ENCODE results near the gene ZNF488. TPM values are rescaled to one million over a fixed set of nuclear protein-coding genes. Genes with fewer than 3 reads are reported as not detected.

Gene ZNF488
- total and polyA plus RNA-seq, 10 of the 15 experiments (the other 5 are each of a cell fraction or from before 2014, with no cell fraction given) = not detected

- TF ChIP-seq CUX1 (IDR thresholded peaks at IDR 0.05; ENCODE audit: insufficient replicate concordance, low read depth, low read length) (no peak), TCF3 (IDR thresholded peaks at IDR 0.05; ENCODE audit: borderline replicate concordance, insufficient read depth, low read depth, low read length) (no peak)
These were observed 18.0 kb upstream of the ZNF488 start (continued) for GRCh38 chr10:47401874-47402640.

- CTCF ChIA-PET = no interaction called here
- BruUV-seq (replicated peaks) = no TSS peak
- SMC1A ChIA-PET (ENCODE audit: uncharacterized antibody, unreplicated experiment) = no interaction called here
- ATAC-seq = no peak
- H3K4me3 ChIP-seq = no peak overlapping the region
- WGBS (ENCODE audit: insufficient coverage, insufficient replicate concordance, low lambda C conversion rate, missing lambda C conversion rate) = 10% methylated on average over 4 of the region's 4 CpGs
- no peaks in the 10 kb centered on the region for H3K79me2 ChIP-seq (ENCODE audit: control insufficient read depth, insufficient read depth, low read length)
- no peak overlapping the region for H3K9ac ChIP-seq (ENCODE audit: control insufficient read depth, insufficient read depth, low read length)
- H3K27ac ChIP-seq (ENCODE audit: control insufficient read depth, insufficient read depth) = no peak overlapping the region
- no peaks in the 10 kb centered on the region; a peak in 1 of 4 replicates for H3K27me3 ChIP-seq (replicated peaks in 1 of 2; ENCODE audit: control insufficient read depth in 2 of 2, insufficient read depth in 2 of 2, low read length in 1 of 2)
- RAD21 ChIA-PET (ENCODE audit: unreplicated experiment) = no interaction called here
- intact Hi-C loops (cut with micrococcal nuclease; ENCODE audit: unreplicated experiment) = no loop called here
- in situ Hi-C loops (cut with MboI) = no loop called here
- no peaks in the 10 kb centered on the region for H3K36me3 ChIP-seq (ENCODE audit: control insufficient read depth in 2 of 2, insufficient read depth in 2 of 2, low read length in 1 of 2)
- no peak for FAIRE-seq
- POLR2A ChIA-PET = no interaction called here
- no peaks in the 10 kb centered on the region for H3K4me1 ChIP-seq (ENCODE audit: control insufficient read depth, insufficient read depth, low read length)
- no peak for DNase-seq (ENCODE audit: low read depth, low spot score)
- no peaks in the 10 kb centered on the region; the same call in 2 of the 3 replicates for H3K9me3 ChIP-seq (replicated peaks; ENCODE audit: control insufficient read depth, insufficient read depth, low read length)
- no peak overlapping the region for H2AFZ ChIP-seq (ENCODE audit: control insufficient read depth, low read depth, low read length)
- no peak overlapping the region for H3K4me2 ChIP-seq (ENCODE audit: control insufficient read depth, insufficient read depth)
- no peaks in the 10 kb centered on the region for H4K20me1 ChIP-seq (ENCODE audit: control insufficient read depth, insufficient read depth)
- TF ChIP-seq MXI1 (IDR thresholded peaks at IDR 0.05; ENCODE audit: low read depth, low read length) (no peak), FOXM1 (IDR thresholded peaks at IDR 0.05; ENCODE audit: low read depth, low read length) (no peak), POLR2AphosphoS2 (IDR thresholded peaks at IDR 0.05; ENCODE audit: low read depth, low read length) (no peak), NRF1 (conservative IDR thresholded peaks at IDR 0.05; ENCODE audit: low read depth, low read length) (no peak), BCLAF1 (IDR thresholded peaks at IDR 0.05) (no peak), USF2 (IDR thresholded peaks at IDR 0.05; ENCODE audit: borderline replicate concordance, low read depth, low read length) (no peak), LARP7 (IDR thresholded peaks at IDR 0.05) (no peak), MTA3 (IDR thresholded peaks at IDR 0.05; ENCODE audit: borderline replicate concordance, low read length) (no peak)
These were observed 17.1 kb upstream of the ZNF488 start for GRCh38 chr10:47401210-47401609.
